H9 (cell line): ENCODE data around the gene FAM24B. TPM values are rescaled to one million over a fixed set of nuclear protein-coding genes. Genes with fewer than 3 reads are reported as not detected.

ENCODE experiments used
- DNase-seq: peaks from one replicate; pipeline ENCODE4 v3.0.0-alpha.2; 2017
- H2AFZ ChIP-seq: one replicate; pipeline ENCODE4 v1.6.1; 2013; ENCODE audit warnings: mild to moderate bottlenecking, low read length, control low read depth, moderate library complexity
- H2AK5ac ChIP-seq: 2 replicates; pipeline ENCODE4 v1.6.1; 2013; ENCODE audit warnings: low read length, control low read depth, mixed read lengths; ENCODE audit not compliant: insufficient read length
- H2BK120ac ChIP-seq: one replicate; pipeline ENCODE4 v1.6.1; 2013; ENCODE audit warnings: low read depth, mild to moderate bottlenecking, low read length, control low read depth, inconsistent platforms; ENCODE audit not compliant: poor library complexity, severe bottlenecking
- H2BK12ac ChIP-seq: 2 replicates; pipeline ENCODE4 v1.6.1; 2013; ENCODE audit warnings: low read length, control low read depth, mixed read lengths, low read depth; ENCODE audit not compliant: insufficient read length
- H2BK15ac ChIP-seq: 2 replicates; pipeline ENCODE4 v1.6.1; 2013; ENCODE audit warnings: low read depth, low read length, control low read depth
- H2BK20ac ChIP-seq: one replicate; pipeline ENCODE4 v1.6.1; 2013; ENCODE audit warnings: low read depth, mild to moderate bottlenecking, low read length, control low read depth, inconsistent platforms; ENCODE audit not compliant: poor library complexity, severe bottlenecking
- H2BK5ac ChIP-seq: 2 replicates; pipeline ENCODE4 v1.6.1; 2013; ENCODE audit warnings: low read length, control low read depth, mixed read lengths; ENCODE audit not compliant: insufficient read length
- H3K14ac ChIP-seq: 2 replicates; pipeline ENCODE4 v1.6.1; 2013; ENCODE audit warnings: low read length, control low read depth; ENCODE audit not compliant: insufficient read depth
- H3K18ac ChIP-seq: 2 replicates; pipeline ENCODE4 v1.6.1; 2013; ENCODE audit warnings: low read depth, mild to moderate bottlenecking, mixed read lengths, low read length, control low read depth; ENCODE audit not compliant: insufficient read length
- H3K23ac ChIP-seq: 2 replicates; pipeline ENCODE4 v1.6.1; 2013; ENCODE audit warnings: low read length, control low read depth, mixed read lengths, low read depth; ENCODE audit not compliant: insufficient read length
- H3K23me2 ChIP-seq: 2 replicates; pipeline ENCODE4 v1.6.1; 2013; ENCODE audit warnings: low read depth, mild to moderate bottlenecking, mixed read lengths, low read length, control low read depth; ENCODE audit not compliant: insufficient read length, poor library complexity, severe bottlenecking
- H3K27ac ChIP-seq: 2 replicates; pipeline ENCODE4 v1.5.1; 2013; ENCODE audit warnings: low read length, control low read depth, mixed read lengths, low read depth; ENCODE audit not compliant: insufficient read length
- H3K27me3 ChIP-seq: 2 replicates; pipeline ENCODE4 v1.6.1; 2013; ENCODE audit warnings: low read length, control low read depth, inconsistent platforms; ENCODE audit not compliant: insufficient read depth
- H3K4ac ChIP-seq: 2 replicates; pipeline ENCODE4 v1.6.1; 2013; ENCODE audit warnings: low read depth, mild to moderate bottlenecking, control low read depth, inconsistent platforms, low read length, moderate library complexity
- H3K4me1 ChIP-seq: 2 replicates; pipeline ENCODE4 v1.6.1; 2013; ENCODE audit warnings: low read length, control low read depth, inconsistent platforms; ENCODE audit not compliant: insufficient read depth
- H3K4me2 ChIP-seq: 2 replicates; pipeline ENCODE4 v1.6.1; 2013; ENCODE audit warnings: low read length, control low read depth, mixed read lengths; ENCODE audit not compliant: insufficient read length, insufficient read depth
- H3K56ac ChIP-seq: 2 replicates; pipeline ENCODE4 v1.6.1; 2013; ENCODE audit warnings: low read depth, mild to moderate bottlenecking, mixed read lengths, low read length, control low read depth; ENCODE audit not compliant: insufficient read length
- H3K79me1 ChIP-seq: 2 replicates; pipeline ENCODE4 v1.6.1; 2013; ENCODE audit warnings: low read depth, mild to moderate bottlenecking, moderate library complexity, low read length, control low read depth, inconsistent platforms; ENCODE audit not compliant: insufficient read depth, poor library complexity, severe bottlenecking
- H3K79me2 ChIP-seq: 2 replicates; pipeline ENCODE4 v1.6.1; 2013; ENCODE audit warnings: low read length, control low read depth, inconsistent platforms; ENCODE audit not compliant: insufficient read depth
- H3K9ac ChIP-seq: 2 replicates; pipeline ENCODE4 v1.6.1; 2013; ENCODE audit warnings: low read length, control low read depth, mixed read lengths; ENCODE audit not compliant: insufficient read length; ENCODE audit errors: extremely low read depth
- H3K9me3 ChIP-seq: one replicate; pipeline ENCODE4 v1.6.1; 2013; ENCODE audit warnings: low read depth, low read length, inconsistent platforms; ENCODE audit not compliant: control insufficient read depth
- H3T11ph ChIP-seq: one replicate; pipeline ENCODE4 v1.6.1; 2013; ENCODE audit warnings: mild to moderate bottlenecking, low read length, control low read depth, inconsistent platforms
- H4K20me1 ChIP-seq: one replicate; pipeline ENCODE4 v1.6.1; 2013; ENCODE audit not compliant: control insufficient read depth, insufficient read length, insufficient read depth
- H4K5ac ChIP-seq: 2 replicates; pipeline ENCODE4 v1.6.1; 2013; ENCODE audit warnings: low read depth, mild to moderate bottlenecking, mixed read lengths, low read length, control low read depth; ENCODE audit not compliant: insufficient read length
- H4K8ac ChIP-seq: replicated peaks from 2 replicates; pipeline ENCODE4 v1.6.1; 2013; ENCODE audit warnings: low read length, control low read depth, mixed read lengths, low read depth; ENCODE audit not compliant: insufficient read length
- H4K91ac ChIP-seq: 2 replicates; pipeline ENCODE4 v1.6.1; 2013; ENCODE audit warnings: low read depth, mild to moderate bottlenecking, moderate library complexity, mixed read lengths, low read length, control low read depth; ENCODE audit not compliant: insufficient read length
- H3K27ac Mint-ChIP-seq, 3 experiments: 2 replicates in 2 of 3; 3 replicates in 1 of 3; pipeline ENCODE4 v1.8.0; 2020 to 2021; ENCODE audit warnings: mixed read lengths in 3 of 3, mild to moderate bottlenecking in 1 of 3, moderate library complexity in 1 of 3
- H3K27me3 Mint-ChIP-seq: 2 replicates; pipeline ENCODE4 v1.8.0; 2021; ENCODE audit warnings: low read depth, mild to moderate bottlenecking, moderate library complexity, mixed read lengths
- H3K36me3 Mint-ChIP-seq, 3 experiments: 2 replicates in 2 of 3; 3 replicates in 1 of 3; pipeline ENCODE4 v1.8.0; 2020 to 2021; ENCODE audit warnings: low read depth in 3 of 3, mixed read lengths in 3 of 3; ENCODE audit not compliant: insufficient read depth in 1 of 3
- H3K4me1 Mint-ChIP-seq, 2 experiments: 2 replicates each; pipeline ENCODE4 v1.8.0; 2020; ENCODE audit warnings: mixed read lengths in 2 of 2
- H3K4me3 Mint-ChIP-seq, 2 experiments: 2 replicates in 1 of 2; 3 replicates in 1 of 2; pipeline ENCODE4 v1.8.0; 2020 to 2021; ENCODE audit warnings: mild to moderate bottlenecking in 2 of 2, mixed read lengths in 2 of 2, moderate library complexity in 1 of 2
- H3K9me3 Mint-ChIP-seq, 2 experiments: 2 replicates in 1 of 2; 3 replicates in 1 of 2; pipeline ENCODE4 v1.8.0; 2020; ENCODE audit warnings: mild to moderate bottlenecking in 2 of 2, mixed read lengths in 2 of 2, moderate library complexity in 1 of 2
- WGBS: extraction: QIAGEN DNeasy Blood & Tissue Kit; methylation state at CpG from one replicate; pipeline ENCODE4 v1.1.7; 2013; ENCODE audit warnings: missing lambda C conversion rate, low lambda C conversion rate, mixed read lengths; ENCODE audit not compliant: insufficient read length; ENCODE audit errors: extremely low coverage; 5-methylcytosine and 5-hydroxymethylcytosine counted together
- total RNA-seq: library from RNA; stranded (reverse); gene quantifications from 2 replicates; pipeline ENCODE4 v1.2.1, GENCODE V29; 2021
- TF ChIP-seq, protein P1 (sequence below): fragments of 200-600 bp; sonication (generic); conservative IDR thresholded peaks from 3 replicates; pipeline ENCODE4 v1.8.0; 2021; ENCODE audit warnings: antibody characterized with exemption, mild to moderate bottlenecking

FAM24B gene
- total RNA-seq, 1 experiment from 2014 or later, result not detected

DNA sequence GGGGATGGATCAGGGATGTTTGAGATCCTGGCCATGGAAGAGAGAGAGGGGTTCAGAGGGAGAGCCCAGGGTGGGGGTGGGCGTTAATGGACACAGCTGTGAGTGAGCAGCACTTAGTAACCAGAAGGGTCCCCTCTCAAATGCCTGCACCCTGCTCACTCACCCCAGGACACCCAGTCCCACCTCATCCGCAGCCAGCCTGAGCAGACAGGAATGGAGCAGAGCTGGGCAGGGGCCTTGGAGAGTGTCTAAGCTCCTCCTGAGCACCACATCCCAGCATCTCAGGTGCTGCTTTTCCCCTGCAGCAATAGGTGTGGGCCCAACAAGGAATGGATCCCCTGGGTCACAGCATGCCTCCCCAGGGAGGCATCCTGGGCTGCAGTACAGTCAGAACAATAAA is 36.3 kb upstream of the FAM24B start:
- no CpG with 5 or more reads among the region's 2 CpGs for WGBS
- H2BK20ac ChIP-seq, result no peak overlapping the region
- H2AK5ac ChIP-seq, result no peak overlapping the region
- Mint-ChIP-seq H3K36me3 (peaks cover 0 to 4% (median 0%) of the 10 kb centered on the region in 3 experiments; a peak in 1 of 7 replicates), H3K4me1 (peaks cover 2 to 9% of the 10 kb centered on the region in 2 experiments; a peak in 3 of 4 replicates), H3K27me3 (peaks cover 6% of the 10 kb centered on the region; the same call in 1 of the 2 replicates), H3K9me3 (peaks cover under 1 to 3% of the 10 kb centered on the region in 2 experiments; a peak in 2 of 5 replicates), H3K27ac (no peak overlapping the region), H3K4me3 (no peak overlapping the region)
- no peaks in the 10 kb centered on the region for H3K23me2 ChIP-seq
- H3K9ac ChIP-seq, result no peak overlapping the region
- no peak overlapping the region for H2BK120ac ChIP-seq
- no peak overlapping the region for H4K5ac ChIP-seq
- no peaks in the 10 kb centered on the region for H3K79me1 ChIP-seq
- H3K79me2 ChIP-seq, result no peaks in the 10 kb centered on the region
- no peak overlapping the region for H3K56ac ChIP-seq
- H3K23ac ChIP-seq, result no peak overlapping the region
- H2BK15ac ChIP-seq, result no peak overlapping the region
- H3K4me1 ChIP-seq, result no peaks in the 10 kb centered on the region
- H3K18ac ChIP-seq, result no peak overlapping the region
- H3K27me3 ChIP-seq, result no peaks in the 10 kb centered on the region
- no peak overlapping the region for H2BK12ac ChIP-seq
- H2BK5ac ChIP-seq, result no peak overlapping the region
- H4K20me1 ChIP-seq, result no peaks in the 10 kb centered on the region
- no peak overlapping the region for H3K4me2 ChIP-seq
- no peak overlapping the region for H3T11ph ChIP-seq
- H3K27ac ChIP-seq, result no peak overlapping the region
- no peak overlapping the region for H3K14ac ChIP-seq
- no peak overlapping the region for H3K4ac ChIP-seq
- H4K91ac ChIP-seq, result no peak overlapping the region
- DNase-seq, result no peak
- no peaks in the 10 kb centered on the region for H3K9me3 ChIP-seq
- TF ChIP-seq, protein P1, sequence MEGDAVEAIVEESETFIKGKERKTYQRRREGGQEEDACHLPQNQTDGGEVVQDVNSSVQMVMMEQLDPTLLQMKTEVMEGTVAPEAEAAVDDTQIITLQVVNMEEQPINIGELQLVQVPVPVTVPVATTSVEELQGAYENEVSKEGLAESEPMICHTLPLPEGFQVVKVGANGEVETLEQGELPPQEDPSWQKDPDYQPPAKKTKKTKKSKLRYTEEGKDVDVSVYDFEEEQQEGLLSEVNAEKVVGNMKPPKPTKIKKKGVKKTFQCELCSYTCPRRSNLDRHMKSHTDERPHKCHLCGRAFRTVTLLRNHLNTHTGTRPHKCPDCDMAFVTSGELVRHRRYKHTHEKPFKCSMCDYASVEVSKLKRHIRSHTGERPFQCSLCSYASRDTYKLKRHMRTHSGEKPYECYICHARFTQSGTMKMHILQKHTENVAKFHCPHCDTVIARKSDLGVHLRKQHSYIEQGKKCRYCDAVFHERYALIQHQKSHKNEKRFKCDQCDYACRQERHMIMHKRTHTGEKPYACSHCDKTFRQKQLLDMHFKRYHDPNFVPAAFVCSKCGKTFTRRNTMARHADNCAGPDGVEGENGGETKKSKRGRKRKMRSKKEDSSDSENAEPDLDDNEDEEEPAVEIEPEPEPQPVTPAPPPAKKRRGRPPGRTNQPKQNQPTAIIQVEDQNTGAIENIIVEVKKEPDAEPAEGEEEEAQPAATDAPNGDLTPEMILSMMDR, result no peak
- H2AFZ ChIP-seq, result no peak overlapping the region
- no peak overlapping the region for H4K8ac ChIP-seq
